GM13977 (cell line): Measurements from ENCODE around the gene TRIM28.

Experiments
- DNase-seq: peaks from one replicate; pipeline ENCODE4 v3.0.0; 2012; ENCODE audit warnings: low spot score
- CTCF ChIP-seq: IDR thresholded peaks from 2 replicates; pipeline ENCODE4 v1.5.1; 2012; ENCODE audit warnings: mild to moderate bottlenecking, control low read depth; ENCODE audit not compliant: insufficient read depth; ENCODE audit errors: extremely low read depth, missing control alignments
- in situ Hi-C: fragments of 300-500 bp; cut with MboI; formaldehyde crosslinking; loops from one replicate; pipeline ENCODE4 v1.12.0; 2022; ENCODE audit warnings: low sequenced_read_pairs, low pct_unique_long_range_greater_than_20kb, mixed read lengths, inconsistent platforms; ENCODE audit not compliant: unreplicated experiment

TRIM28 gene

GRCh38 chr19:58560007-58560887 lies 16.4 kb downstream of the TRIM28 start:
- TF ChIP-seq CTCF: no peak
- in situ Hi-C loops: no loop called here
- no peak for DNase-seq

DNA sequence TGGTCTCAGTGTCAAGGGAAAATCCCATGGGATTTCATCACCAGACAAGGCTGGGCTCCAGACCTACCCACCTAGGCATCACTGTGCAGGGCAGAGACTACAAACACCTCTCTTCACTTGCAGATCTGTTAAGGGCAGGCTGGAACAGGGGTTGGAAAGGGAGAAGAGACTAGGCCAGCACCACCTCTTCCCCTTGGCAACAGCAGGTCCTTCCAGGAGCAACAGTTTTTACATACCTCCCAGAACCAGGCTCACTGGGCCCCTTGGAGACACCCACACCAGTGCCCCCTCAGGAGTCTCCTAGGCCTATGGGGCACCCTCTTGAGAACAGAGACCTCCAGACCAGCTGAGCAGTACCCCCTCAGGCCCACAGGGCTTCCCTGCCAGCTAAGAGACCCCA lies 17.1 kb downstream of the TRIM28 start:
- in situ Hi-C loops: no loop called here
- TF ChIP-seq CTCF: no peak
- DNase-seq: no peak

- no peak for DNase-seq
- in situ Hi-C loops: no loop called here
- TF ChIP-seq CTCF: no peak
These were observed 17.7 kb downstream of the TRIM28 start for GRCh38 chr19:58561373-58562121.

GRCh38 chr19:58562122-58563033 lies 18.5 kb downstream of the TRIM28 start:
- in situ Hi-C loops: no loop called here
- peak; percentile 55 for DNase-seq
- no peak for TF ChIP-seq CTCF

GRCh38 chr19:58563034-58563573 lies 19.2 kb downstream of the TRIM28 start:
- in situ Hi-C loops: no loop called here
- DNase-seq: peak; percentile 70
- TF ChIP-seq CTCF: no peak

DNA sequence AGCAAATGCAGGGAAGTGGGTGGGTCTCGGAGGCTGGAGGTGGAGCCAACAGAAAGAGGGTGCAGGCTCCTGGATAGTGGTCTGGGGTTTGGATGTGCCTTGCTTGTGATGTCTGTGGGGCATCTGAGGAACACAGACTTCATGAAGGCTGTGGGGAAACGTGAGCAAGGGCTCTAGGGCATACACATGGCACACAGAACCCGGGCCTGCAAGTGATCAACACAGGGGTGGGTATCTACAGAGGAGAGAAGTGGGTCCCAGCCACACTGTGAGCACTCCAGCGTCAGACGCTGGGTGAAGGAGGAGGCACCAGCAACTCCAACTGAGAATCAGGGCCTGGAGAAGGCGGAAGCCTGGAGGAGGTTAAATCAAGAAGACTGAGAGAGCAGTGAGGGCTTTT lies 20.0 kb downstream of the TRIM28 start:
- no peak for DNase-seq
- in situ Hi-C loops: no loop called here
- no peak for TF ChIP-seq CTCF
